Gastroesophageal sphincter (tissue), 4 donors: Measurements from ENCODE around the gene HIF1AN. TPM values are rescaled to one million over a fixed set of nuclear protein-coding genes. Genes with fewer than 3 reads are reported as not detected.

Source experiments
- ATAC-seq: fragments of 150-250 bp; one replicate; pipeline ENCODE4 v1.9.1; 2016; ENCODE audit warnings: mild to moderate bottlenecking, moderate library complexity
- H3K27ac ChIP-seq, 4 donors: fragments of 200-600 bp; sonication (generic) in 3 of 4; 1 replicate in 3 of 4; 2 replicates in 1 of 4; pipeline ENCODE4 v1.5.1; 2016 to 2019
- H3K27me3 ChIP-seq: fragments of 200-600 bp; sonication (generic); one replicate; pipeline ENCODE4 v1.5.1; 2019
- H3K36me3 ChIP-seq, 2 donors: fragments of 200-600 bp; sonication (generic); one replicate each; pipeline ENCODE4 v1.5.1; 2019; ENCODE audit warnings: control low read depth in 1 of 2
- H3K4me1 ChIP-seq, 3 donors: fragments of 200-600 bp; sonication (generic); 1 replicate in 2 of 3; 2 replicates in 1 of 3; pipeline ENCODE4 v1.5.1; 2016 to 2019; ENCODE audit warnings: control low read depth in 2 of 3
- H3K4me3 ChIP-seq, 2 donors: fragments of 200-600 bp; sonication (generic); one replicate each; pipeline ENCODE4 v1.5.1; 2019; ENCODE audit warnings: mild to moderate bottlenecking in 1 of 2, moderate library complexity in 1 of 2
- H3K9me3 ChIP-seq, 3 donors: fragments of 200-600 bp; sonication (generic); one replicate each; pipeline ENCODE4 v1.5.1; 2017 to 2019; ENCODE audit warnings: control low read depth in 2 of 3
- CTCF ChIP-seq, 4 experiments: fragments of 200-600 bp in 2 of 4; fragments of 450-650 bp in 2 of 4; sonication (generic) in 1 of 4; IDR thresholded peaks; one replicate each; pipeline ENCODE4 v1.5.1; 2017 to 2019; ENCODE audit warnings: antibody characterized with exemption in 4 of 4, mild to moderate bottlenecking in 2 of 4, moderate library complexity in 2 of 4
- EP300 ChIP-seq: sonication (generic); formaldehyde crosslinking; IDR thresholded peaks from one replicate; pipeline ENCODE4 v1.6.1; 2017; ENCODE audit warnings: antibody characterized with exemption, mild to moderate bottlenecking
- POLR2A ChIP-seq, 2 donors: fragments of 450-650 bp; IDR thresholded peaks; one replicate each; pipeline ENCODE4 v1.6.1; 2017; ENCODE audit warnings: antibody characterized with exemption in 2 of 2, mild to moderate bottlenecking in 2 of 2, moderate library complexity in 1 of 2
- POLR2AphosphoS5 ChIP-seq: sonication (generic); formaldehyde crosslinking; IDR thresholded peaks from one replicate; pipeline ENCODE4 v1.6.1; 2017; ENCODE audit warnings: antibody characterized with exemption
- WGBS, 2 donors: methylation state at CpG; one replicate each; pipeline ENCODE4 v1.1.5; 2018; ENCODE audit warnings: low coverage in 1 of 2; 5-methylcytosine and 5-hydroxymethylcytosine counted together
- total RNA-seq, 4 donors: library from RNA; depleted of rRNA; stranded (reverse); fragments of >200 nt; gene quantifications; one replicate each; pipeline ENCODE4 v1.1.0, GENCODE V29; 2016

The HIF1AN gene
- total RNA-seq, 4 donors from 2014 or later, result 9.0 to 20.3 (median 15.7) TPM

GRCh38 chr10:100498059-100498458, 37.7 kb upstream of the HIF1AN start:
- no peak for ATAC-seq
- TF ChIP-seq EP300, result no peak
- TF ChIP-seq POLR2A (IDR thresholded peaks at IDR 0.05), result no peak
- TF ChIP-seq POLR2AphosphoS5, result no peak
- TF ChIP-seq CTCF (IDR thresholded peaks at IDR 0.05), result no peak
- Histone ChIP-seq H3K36me3 (peaks cover 0 to 100% of the 10 kb centered on the region in 2 donors), H3K4me3 (no peak overlapping the region), H3K9me3 (no peaks in the 10 kb centered on the region), H3K4me1 (no peaks in the 10 kb centered on the region), H3K27ac (no peak overlapping the region), H3K27me3 (no peaks in the 10 kb centered on the region)
- 100% methylated on average over 1 of the region's 4 CpGs for WGBS, 2 donors

- Histone ChIP-seq H3K27ac (no peak overlapping the region), H3K27me3 (no peaks in the 10 kb centered on the region), H3K4me1 (no peaks in the 10 kb centered on the region), H3K9me3 (no peaks in the 10 kb centered on the region), H3K36me3 (peaks cover 0 to 100% of the 10 kb centered on the region in 2 donors), H3K4me3 (no peak overlapping the region)
- TF ChIP-seq POLR2AphosphoS5, result no peak
- no peak for TF ChIP-seq POLR2A (IDR thresholded peaks at IDR 0.05)
- no peak for TF ChIP-seq CTCF (IDR thresholded peaks at IDR 0.05)
- TF ChIP-seq EP300, result no peak
- ATAC-seq, result no peak
Observed at GRCh38 chr10:100501423-100501822, 34.3 kb upstream of the HIF1AN start.

GRCh38 chr10:100502926-100503494, 32.7 kb upstream of the HIF1AN start:
- no peaks in the 10 kb centered on the region for H3K27me3 ChIP-seq
- no peak overlapping the region for H3K4me3 ChIP-seq
- H3K27ac ChIP-seq, result no peak overlapping the region
- no peak for ATAC-seq
- H3K9me3 ChIP-seq, result no peaks in the 10 kb centered on the region
- peaks cover 0 to 100% of the 10 kb centered on the region in 2 donors for H3K36me3 ChIP-seq
- H3K4me1 ChIP-seq, result no peaks in the 10 kb centered on the region
- WGBS, 2 donors, result 58 to 100% methylated on average over 1 of the region's 1 CpG
- no peak for TF ChIP-seq POLR2A (IDR thresholded peaks at IDR 0.05)
- no peak for TF ChIP-seq POLR2AphosphoS5
- TF ChIP-seq CTCF (IDR thresholded peaks at IDR 0.05), result no peak
- TF ChIP-seq EP300, result no peak

- Histone ChIP-seq H3K27ac (no peak overlapping the region), H3K36me3 (peaks cover 0 to 100% of the 10 kb centered on the region in 2 donors), H3K4me3 (no peak overlapping the region), H3K27me3 (no peaks in the 10 kb centered on the region), H3K4me1 (no peaks in the 10 kb centered on the region), H3K9me3 (no peaks in the 10 kb centered on the region)
- no peak for ATAC-seq
- WGBS, 2 donors, result 69 to 76% methylated on average over 5 of the region's 5 CpGs
- TF ChIP-seq CTCF (IDR thresholded peaks at IDR 0.05) (no peak), EP300 (no peak), POLR2A (IDR thresholded peaks at IDR 0.05) (no peak), POLR2AphosphoS5 (no peak)
Observed at GRCh38 chr10:100504096-100504495, 31.6 kb upstream of the HIF1AN start.

- 100% methylated on average over 1 of the region's 2 CpGs; no CpG with 5 or more reads in 1 of the 2 donors for WGBS, 2 donors
- H3K4me3 ChIP-seq, result no peak overlapping the region
- no peaks in the 10 kb centered on the region for H3K27me3 ChIP-seq
- no peak overlapping the region for H3K27ac ChIP-seq
- no peaks in the 10 kb centered on the region for H3K4me1 ChIP-seq
- no peak for TF ChIP-seq EP300
- TF ChIP-seq CTCF (IDR thresholded peaks at IDR 0.05), result no peak
- TF ChIP-seq POLR2AphosphoS5, result no peak
- TF ChIP-seq POLR2A (IDR thresholded peaks at IDR 0.05), result no peak
- ATAC-seq, result no peak
- H3K36me3 ChIP-seq, result peaks cover 0 to 97% of the 10 kb centered on the region in 2 donors
- H3K9me3 ChIP-seq, result no peaks in the 10 kb centered on the region
Observed at GRCh38 chr10:100505164-100505563, 30.6 kb upstream of the HIF1AN start.
